NCI-H748 treated with DMSO at 0.1 percent for 48 hours (cell line): ENCODE data around the gene EIF1B.
A peak's percentile ranks its signal among the peaks of the same experiment; 100 is the strongest.
"Not testable (repeated sequence)": the region's sequence is repeated elsewhere in the genome, so short reads cannot be mapped to it uniquely, and the experiment has no call there.

Experiments
- DNase-seq: peaks from one replicate; lab custom pipeline; 2025; lab: John Stamatoyannopoulos, UW

The EIF1B gene

DNA sequence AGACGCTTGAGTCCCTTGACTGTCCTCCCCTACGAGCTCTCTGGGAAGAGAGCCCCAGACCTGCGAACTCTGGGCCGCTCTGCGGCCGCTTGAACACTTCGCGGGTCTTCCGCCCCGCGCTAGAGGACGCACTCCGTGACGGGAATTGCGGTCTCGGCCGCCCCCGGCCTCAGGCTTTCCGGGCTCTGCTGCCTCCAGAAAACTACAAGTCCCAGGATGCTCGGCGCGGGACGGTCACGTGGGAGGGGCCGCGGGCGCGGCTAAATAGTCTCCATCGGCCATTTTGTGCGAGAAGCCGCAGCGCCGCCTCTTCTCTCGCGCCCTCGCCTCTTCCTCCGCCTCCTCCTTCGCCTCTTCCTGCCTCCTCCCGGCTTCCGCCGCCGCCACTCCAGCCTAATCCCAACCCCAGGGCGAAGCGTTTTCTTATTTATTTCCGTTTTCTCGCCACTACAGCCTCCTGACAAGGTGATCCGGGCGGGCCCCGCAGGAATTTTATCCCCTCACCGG, at the start of gene EIF1B:
Gene EIF1B (plus strand): TSS at position 290 of the 507 bp plus-strand sequence. CDS start 235 bp downstream, outside the sequence.
- peak; percentile 81 for DNase-seq

DNA sequence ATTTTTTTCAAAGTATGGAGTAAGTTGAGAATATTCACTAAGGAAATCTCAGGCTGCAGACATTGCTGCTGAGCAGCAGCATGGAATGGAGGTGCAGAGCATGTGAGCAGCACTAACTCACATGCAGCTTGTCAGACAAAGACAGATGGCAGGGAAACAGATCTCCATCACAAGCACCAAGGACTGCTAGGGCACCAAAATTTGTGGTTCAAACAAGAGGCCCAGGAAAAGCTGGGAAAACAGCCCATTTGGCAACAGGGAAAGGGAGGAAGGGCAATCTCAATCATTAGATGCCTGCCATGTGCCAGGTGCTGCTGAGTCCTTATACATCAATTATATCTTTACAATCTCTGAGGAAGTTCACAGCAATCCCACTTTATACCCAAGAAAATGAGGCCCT, 47.2 kb upstream of the EIF1B start:
- no peak for DNase-seq

DNA sequence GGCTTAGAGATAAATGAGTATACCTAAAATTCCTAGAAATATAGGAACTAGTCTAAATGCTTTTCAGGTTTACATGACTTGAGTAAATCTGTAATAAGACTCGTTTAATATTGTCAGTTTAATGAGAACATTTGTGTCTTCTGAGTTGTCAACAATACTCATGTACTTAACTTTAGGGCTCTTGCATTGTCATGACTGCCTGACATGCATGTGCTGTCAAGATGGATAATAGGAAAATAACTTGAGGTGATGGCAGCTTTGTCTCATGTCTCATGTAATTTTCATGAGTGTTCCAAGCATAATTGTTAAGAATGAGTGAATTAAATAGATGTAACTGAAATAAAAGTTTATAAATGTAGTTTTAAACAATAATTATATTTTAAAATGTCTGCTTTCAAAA, 45.1 kb upstream of the EIF1B start:
- DNase-seq: no peak

DNA sequence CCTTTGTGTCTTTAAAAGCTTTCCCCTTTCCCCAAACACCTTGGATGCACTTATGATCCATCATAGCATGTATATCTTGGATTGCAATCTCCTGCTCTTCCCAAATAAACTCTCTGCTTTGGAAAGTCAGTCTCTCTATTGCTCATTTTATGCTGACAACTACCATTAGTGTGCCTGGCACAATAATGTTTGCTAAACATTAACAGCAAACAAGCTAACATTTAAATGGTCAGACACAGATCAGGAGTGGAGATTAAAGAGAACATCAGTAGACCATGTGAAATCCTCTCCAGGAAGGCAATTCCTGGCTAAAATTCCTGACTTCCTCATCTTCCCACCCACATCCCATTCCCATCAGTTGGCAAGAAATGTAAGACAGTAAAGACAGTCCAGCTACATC, 44.3 kb upstream of the EIF1B start:
- no peak for DNase-seq

DNA sequence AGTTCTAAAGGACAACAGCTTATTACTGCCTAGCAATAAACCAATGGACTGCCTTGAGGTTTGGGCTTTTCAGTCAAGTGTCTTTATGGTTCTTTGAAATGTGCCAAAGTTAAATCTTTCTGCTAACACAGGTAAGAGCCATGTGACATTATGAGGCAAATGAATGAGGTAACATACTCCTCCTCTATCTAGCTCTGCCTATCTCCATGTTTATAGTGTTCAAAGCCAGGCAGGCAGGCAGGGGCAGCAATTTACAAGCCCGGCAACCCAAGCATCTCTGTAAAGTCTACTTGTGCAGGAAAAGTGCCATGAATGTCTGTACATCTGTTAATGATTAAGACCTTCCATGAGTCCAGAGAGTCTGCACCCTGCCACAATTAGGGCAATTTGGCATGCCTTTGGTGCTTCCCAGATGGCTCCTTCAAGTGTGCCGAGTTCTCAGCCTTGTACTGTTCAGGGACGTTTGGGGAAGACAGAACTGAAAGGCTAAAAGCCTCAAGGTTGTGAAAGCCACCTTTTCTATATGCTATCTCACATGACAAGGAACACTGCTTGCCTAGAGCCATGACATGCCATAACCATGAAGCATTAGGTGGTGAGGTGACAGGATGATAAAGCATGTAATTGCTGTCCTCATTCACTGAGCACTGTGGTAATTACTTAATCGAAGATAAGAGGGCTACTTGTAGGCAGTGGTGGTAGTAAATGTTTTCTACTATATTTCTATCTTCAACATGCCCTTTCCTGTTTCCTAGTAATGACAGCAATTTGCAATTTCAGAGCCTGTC, 41.4 kb upstream of the EIF1B start:
- no peak for DNase-seq

DNA sequence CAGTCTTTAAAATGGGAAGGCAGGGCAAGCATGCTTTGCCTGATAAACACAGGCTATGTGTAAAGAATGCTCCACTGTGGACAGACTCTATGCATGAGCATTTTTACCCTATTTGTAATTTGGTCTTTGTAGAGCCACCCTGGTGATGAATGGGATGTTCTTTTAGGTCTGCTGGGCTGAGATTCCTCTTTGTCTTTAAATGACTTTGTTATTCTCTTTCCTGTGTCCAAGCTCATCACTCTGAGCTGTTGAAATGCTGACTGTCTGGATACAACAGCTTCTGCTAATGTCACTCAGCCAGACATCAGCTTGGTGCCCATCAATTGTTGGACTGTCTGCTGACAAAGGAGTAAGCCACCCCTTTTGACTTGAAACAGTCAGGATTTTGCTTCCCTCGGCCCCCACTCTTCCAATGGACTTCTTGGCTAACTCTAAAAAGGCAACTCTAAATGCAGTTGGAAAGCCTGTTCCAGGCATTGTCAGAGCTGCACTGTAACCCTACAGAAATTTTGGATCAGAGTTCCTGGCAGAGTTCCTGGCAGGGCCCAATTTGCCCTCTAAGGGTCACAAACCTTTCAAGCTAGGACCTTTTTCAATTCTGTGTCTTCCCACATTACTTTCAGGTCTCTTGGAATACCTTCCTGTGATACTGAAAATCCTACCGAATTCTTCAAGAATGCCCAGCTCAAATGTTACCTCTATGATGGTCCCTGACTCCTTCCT, 40.5 kb upstream of the EIF1B start:
- DNase-seq: no peak

DNA sequence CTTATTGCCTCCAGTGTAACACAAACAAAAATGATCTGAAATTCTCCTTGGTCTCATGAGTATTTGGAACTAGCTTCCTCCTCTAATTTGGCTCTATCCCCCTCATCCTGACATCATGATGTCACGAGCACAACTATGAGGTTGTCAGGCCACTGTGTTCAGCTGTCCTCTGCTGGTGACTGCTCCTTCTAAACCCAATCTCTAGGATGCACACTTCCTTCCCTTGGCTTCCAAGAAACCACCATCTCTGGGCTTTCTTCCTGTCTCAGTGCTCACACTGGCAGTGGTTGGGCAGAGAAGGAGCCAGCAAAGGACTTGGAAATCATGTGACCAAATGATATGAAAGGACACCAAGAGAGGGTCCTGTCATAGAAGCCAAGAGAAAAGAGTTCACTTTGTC, 30.7 kb upstream of the EIF1B start:
- DNase-seq: no peak

DNA sequence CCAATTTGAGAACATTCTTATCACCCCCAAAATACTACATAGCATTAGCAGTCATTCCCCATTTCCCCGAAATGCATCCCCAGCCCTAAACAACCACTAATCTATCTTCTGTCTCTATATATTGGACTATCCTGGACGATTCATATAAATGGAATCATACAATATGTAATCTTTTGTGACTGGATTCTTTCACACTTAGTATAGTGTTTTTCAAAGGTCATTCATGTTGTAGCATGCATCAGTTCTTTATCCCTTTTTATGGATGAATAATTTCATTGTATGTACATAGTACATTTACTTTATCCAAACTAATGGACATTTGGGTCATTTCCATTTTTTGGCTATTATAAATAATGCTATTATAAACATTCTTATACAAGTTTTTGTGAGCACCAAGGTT, 27.5 kb upstream of the EIF1B start:
- no peak for DNase-seq

DNA sequence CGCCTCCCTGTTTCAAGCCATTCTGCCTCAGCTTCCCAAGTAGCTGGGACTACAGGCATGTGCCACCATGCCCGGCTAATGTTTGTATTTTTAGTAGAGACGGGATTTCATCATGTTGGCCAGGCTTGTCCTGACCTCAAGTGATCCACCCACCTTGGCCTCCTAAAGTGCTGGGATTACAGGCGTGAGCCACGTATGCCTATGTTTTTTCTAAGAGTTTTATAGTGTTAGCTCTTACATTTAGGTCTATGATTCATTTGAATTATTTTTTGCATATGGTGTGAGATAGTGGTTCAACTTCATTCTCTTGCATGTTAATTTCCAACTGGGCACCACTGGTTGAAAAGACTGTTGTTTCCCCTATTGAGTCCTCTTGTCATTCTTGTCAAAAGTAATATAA, 26.4 kb upstream of the EIF1B start:
- DNase-seq: not testable (repeated sequence)

DNA sequence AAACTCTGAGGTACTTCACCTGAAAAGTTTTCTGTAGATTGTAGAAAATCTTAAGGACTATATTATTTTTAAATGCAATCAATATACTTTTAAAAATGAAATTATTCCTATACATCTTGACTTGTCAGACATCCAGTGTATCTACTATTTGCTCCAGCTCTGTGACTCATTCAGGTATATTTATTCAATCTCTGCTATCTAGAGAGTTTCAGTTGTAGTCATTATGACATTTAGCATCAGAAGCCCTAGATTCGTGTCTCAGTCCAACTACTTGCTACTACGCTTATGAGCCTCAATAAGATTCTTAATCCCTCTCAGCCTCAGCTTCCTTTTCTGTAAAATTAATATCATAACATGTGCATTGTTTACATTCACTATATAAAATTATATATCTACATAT, 22.3 kb upstream of the EIF1B start:
- no peak for DNase-seq

DNA sequence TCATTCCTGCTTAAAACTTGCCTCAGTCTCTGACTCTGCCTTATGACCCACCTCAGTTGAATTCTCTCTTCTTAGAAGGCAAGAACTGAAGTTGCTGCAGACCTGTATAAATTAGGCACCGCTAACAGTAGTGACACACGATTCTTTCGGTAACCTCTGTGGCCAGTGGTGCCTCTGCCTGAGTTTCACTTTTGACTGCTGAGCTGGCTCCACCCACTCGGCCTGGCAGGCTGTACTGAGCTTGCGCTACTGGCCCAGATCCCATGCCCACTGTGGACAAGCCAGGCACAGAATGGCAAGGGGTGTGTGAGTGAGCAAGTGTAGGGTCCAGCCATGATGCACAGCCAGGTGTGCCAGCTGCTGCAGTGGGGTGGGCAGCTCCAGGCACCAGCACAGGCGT, 19.1 kb upstream of the EIF1B start:
- DNase-seq: no peak

DNA sequence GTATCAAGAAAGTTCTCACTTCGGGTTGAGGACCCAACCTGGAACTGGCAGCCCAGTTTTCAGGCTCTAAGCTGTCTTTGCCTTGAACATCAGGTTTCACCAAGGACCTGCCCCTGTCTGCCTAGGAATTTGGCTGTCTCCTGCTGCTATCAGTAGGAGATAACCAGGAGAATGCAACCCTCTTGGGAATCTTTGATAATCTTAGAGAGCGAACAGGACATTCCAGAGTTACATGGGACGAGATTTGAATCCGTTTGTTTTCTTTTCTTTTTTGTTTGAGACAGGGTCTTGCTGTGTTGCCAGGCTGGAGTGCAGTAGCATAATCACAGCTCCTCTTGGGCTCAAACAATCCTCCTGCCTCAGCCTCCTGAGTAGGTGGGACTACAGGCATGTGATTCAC, 18.0 kb upstream of the EIF1B start:
- no peak for DNase-seq

DNA sequence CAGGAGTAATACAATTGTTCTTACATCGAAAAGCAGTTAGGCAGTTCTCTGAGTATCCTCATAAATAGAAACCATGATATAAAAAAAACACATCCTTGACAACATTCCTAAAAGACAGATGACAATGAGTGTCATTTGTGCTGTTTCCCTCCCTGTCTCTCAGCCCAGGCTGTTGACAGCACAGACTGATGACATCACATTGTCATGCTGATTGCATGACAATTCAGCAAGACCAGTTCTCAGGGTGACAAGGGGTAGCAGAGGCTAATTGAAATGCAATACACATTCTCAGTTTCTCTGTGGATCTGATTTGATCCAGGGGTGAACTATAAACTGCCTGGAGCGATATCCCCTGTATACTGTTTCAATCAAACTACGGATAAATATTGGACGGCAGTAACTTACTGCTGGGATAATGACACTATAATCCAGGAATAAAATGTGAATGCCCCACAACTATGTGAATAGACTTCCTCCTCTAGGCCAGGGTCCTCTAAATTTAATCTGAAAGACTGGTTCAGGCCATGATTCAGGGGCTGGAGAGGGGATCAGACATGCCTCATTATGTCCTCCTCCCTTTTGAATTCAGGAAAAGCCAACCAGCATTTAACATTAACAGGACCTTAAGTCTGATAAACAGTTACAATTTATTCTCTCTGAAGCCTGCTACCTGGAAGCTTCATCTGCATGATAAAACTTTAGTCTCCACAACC, 16.7 kb upstream of the EIF1B start:
- DNase-seq: no peak

DNA sequence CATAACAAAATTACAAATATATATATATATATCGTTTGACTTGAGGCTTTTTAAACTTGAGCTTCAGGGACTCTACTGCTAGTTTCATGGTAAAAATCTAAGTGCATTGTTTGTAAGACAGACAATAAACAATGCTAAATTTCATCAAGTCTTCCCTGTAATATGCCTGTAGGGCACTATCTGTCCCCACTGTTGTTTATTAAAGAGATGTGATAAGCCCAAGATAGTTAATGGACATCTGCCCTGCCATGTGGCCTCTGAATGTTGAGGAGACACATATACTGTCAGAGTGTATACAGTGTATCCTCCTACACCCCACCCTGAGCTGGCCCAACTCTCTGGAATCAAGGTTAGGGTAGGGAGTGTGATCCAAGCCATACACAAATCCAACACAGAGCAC, 15.1 kb upstream of the EIF1B start:
- DNase-seq: no peak

DNA sequence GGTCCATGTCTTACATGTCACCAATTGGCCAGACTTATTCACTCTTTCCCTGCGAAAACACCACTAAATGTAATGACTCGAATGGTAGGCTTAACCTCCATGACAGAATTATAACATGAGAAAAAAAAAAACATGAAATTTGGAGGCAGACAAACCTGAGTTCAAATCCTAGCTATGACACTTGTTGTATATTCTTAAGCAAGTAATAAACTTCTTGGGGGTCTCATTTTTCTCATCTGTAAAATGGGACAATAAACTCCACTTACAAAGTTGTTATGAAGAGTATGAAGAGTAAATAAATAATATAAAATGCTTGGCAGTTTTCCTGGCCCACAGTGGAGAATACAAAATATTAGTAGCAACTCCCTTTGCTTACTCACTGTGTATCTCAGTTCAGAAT, 11.4 kb upstream of the EIF1B start:
- DNase-seq: no peak

DNA sequence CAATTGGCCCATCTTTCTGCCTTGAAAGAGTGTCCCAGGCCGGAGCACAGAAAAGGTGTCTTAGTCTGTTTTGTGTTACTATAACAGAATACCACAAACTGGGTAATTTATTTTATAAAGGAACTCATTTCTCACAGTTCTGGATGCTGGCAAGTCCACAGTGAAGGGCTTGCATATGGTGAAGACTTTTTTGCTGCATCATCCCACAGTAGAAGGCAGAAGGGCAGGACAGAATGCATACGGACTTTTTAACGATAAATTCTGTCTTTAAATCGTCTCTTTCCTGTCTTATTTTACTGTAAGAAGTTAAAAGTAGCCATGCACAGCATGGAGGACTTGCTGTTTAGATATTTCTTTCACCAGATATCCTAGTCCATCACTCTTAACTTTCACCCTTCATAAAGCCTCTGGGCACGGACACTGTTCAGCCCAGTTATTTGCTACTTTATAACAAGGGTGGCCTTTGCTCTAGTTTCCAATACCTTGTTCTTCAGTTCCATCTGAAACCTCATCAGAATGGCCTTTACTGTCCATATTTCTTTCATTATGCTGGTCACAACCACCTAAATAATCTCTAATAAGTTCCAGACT, 10.3 kb upstream of the EIF1B start:
- no peak for DNase-seq

DNA sequence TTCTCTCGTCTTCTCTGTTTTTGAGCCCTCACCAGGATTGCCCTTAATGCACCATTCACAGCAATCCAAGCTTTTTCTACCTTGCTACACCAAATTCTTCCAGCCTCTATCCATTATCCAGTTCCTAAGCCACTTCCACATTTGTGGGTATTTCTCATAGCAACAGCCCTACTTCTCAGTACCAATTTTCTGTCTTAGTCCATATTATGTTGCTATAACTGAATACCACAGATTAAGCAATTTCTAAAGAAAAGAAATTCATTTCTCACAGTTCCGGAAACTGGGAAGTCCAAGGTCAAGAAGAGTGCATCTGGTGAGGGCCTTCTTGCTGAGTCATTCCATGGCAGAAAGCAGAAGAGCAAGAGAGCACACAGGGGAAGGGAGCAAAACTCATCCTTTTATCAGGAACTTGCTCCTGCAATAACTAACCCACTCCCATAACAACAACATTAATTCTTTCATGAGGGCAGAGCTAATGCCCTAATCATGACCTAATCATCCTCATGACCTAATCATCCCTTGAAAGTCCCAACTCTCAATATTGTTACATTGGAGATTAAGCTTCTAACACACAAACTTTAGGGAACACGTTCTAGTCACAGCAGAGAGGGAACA, 9.7 kb upstream of the EIF1B start:
- no peak for DNase-seq

DNA sequence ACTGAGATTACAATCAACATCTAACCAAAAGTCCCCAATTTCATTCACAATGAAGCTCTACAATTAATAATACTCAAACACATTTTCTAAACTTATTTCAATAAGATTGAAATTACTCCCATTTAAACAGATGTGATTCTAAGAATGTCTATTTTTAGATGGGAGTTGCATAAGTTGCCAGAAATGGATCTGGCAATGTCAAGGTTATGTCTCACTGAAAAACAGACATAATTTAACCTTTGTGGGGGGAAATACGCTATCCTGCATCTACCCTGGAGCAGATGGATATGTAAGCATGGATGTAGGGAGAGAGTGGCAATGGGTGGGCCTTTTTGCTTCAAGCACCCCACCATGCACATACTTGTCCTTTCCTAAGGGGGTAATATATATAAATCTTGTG, 6.7 kb upstream of the EIF1B start:
- DNase-seq: no peak

DNA sequence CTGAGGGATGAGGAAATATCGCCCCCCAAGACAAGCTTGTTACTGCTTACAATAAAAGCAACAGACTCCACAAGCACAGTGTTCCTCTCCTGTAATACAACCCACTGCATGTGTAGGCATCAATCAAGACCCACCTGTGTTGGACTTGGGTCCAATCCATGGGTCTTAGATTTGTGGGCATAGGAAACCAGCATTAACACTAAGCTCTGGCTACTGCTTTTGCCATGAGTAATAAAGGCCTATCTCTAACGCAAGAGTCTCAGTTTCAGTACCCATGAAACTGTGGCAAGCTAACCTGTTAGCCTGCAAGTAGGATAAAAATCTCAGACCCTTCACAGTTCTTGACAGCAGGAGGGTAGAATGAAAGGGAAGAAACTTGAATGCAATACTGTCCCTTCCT, 5.2 kb upstream of the EIF1B start:
- no peak for DNase-seq

DNA sequence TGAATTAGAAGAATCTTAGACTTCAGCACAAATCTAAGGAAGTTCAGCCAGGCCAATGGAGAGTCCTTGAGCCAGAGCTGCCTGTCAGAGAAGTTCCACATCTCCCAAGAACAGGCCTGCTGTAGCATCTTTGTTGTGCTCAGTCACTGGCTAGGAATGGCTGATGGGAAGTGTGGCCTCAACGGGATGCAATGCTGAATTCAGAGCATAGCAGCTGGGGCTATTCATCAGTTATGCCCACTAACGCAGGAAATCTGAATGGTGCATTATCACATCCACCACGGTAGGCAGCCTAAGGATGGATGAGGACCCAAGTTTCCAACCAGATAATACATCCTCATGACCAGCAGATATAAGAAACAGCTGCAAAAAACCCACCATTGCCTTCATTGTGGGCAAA, 3.2 kb upstream of the EIF1B start:
- no peak for DNase-seq

DNA sequence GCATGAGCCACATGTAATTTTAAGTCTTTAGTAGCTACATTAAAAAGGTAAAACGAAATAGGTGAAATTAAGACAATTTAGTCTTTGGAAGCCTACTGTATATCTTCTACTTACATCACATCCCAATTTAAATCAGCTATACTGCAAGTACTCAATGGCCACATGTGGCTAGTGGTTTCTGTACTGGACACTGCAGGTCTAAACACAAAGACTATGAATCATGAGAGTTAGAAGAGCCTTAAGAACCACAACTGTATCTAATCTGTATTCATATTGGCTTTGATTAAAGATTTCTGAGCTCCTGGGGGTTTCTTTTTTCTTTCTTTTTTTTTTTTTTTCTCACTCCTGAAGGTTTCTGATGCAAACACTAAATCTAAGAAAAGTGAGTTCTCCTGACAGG, 2.3 kb upstream of the EIF1B start:
- DNase-seq: no peak
